ENCODE results near the gene EPHA8. TPM values are rescaled to one million over a fixed set of nuclear protein-coding genes. Genes with fewer than 3 reads are reported as not detected.

The EPHA8 gene
- polyA plus RNA-seq, 1 donor (not counting 4 experiments of a cell fraction or from before 2014, with no cell fraction given), result 1.0 TPM

DNA sequence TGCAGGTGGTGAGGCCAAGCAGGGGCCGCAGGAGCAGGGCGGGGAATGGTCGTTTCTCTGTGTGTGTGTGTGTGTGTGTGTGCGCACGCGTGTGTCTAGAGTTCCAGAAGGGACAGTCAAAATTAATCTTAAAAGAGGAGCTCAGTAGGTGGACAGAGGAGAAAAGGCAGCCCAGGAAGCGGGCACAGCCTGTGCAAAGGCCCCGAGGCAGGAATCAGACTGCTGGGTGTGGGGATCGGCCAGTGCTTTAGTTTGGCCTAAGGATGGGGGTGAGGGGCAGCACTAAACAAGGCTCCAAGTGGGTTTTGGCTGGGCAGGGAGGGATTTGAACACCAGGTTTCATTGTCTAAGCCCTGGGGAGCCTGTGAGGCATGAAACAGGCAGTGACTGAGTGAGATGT lies 21.7 kb downstream of the EPHA8 start:
- H3K4me3 ChIP-seq (ENCODE audit: control insufficient read depth in 2 of 3, extremely low read depth in 1 of 3, insufficient read depth in 2 of 3, low read depth in 1 of 3, low read length in 3 of 3), result no peak overlapping the region
- H3K79me2 ChIP-seq (ENCODE audit: control insufficient read depth, insufficient read depth, low read length), result no peaks in the 10 kb centered on the region
- no peaks in the 10 kb centered on the region for H3K36me3 ChIP-seq (ENCODE audit: control insufficient read depth in 2 of 2, extremely low read depth in 1 of 2, insufficient read depth in 2 of 2, low read length in 2 of 2)
- no peak overlapping the region for H2AFZ ChIP-seq (ENCODE audit: control insufficient read depth, low read length)
- TF ChIP-seq EZH2 (IDR thresholded peaks at IDR 0.05; ENCODE audit: low read length), result no peak
- TF ChIP-seq, protein P1, sequence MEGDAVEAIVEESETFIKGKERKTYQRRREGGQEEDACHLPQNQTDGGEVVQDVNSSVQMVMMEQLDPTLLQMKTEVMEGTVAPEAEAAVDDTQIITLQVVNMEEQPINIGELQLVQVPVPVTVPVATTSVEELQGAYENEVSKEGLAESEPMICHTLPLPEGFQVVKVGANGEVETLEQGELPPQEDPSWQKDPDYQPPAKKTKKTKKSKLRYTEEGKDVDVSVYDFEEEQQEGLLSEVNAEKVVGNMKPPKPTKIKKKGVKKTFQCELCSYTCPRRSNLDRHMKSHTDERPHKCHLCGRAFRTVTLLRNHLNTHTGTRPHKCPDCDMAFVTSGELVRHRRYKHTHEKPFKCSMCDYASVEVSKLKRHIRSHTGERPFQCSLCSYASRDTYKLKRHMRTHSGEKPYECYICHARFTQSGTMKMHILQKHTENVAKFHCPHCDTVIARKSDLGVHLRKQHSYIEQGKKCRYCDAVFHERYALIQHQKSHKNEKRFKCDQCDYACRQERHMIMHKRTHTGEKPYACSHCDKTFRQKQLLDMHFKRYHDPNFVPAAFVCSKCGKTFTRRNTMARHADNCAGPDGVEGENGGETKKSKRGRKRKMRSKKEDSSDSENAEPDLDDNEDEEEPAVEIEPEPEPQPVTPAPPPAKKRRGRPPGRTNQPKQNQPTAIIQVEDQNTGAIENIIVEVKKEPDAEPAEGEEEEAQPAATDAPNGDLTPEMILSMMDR (optimal IDR thresholded peaks at IDR 0.05 in 1 of 3, IDR thresholded peaks at IDR 0.05 in 1 of 3, conservative IDR thresholded peaks at IDR 0.05 in 1 of 3; ENCODE audit: extremely low read depth in 1 of 3, insufficient read depth in 2 of 3, low read length in 3 of 3), result no peak
- H3K4me1 ChIP-seq (ENCODE audit: control insufficient read depth, extremely low read depth, insufficient read depth, low read length), result no peaks in the 10 kb centered on the region
- dilution Hi-C loops (cut with MboI; ENCODE audit: extremely low pct_ligation_motif_present, low sequenced_read_pairs), result no loop called here
- H3K4me2 ChIP-seq (ENCODE audit: control insufficient read depth, extremely low read depth, insufficient read depth, low read depth, low read length), result no peak overlapping the region
- H3K9me3 ChIP-seq (ENCODE audit: control insufficient read depth, low read depth, low read length), result no peaks in the 10 kb centered on the region
- H3K27me3 ChIP-seq (ENCODE audit: control insufficient read depth, extremely low read depth, insufficient read depth, low read length), result peaks cover 8% of the 10 kb centered on the region
- FAIRE-seq, result no peak
- no peaks in the 10 kb centered on the region for H3K9me1 ChIP-seq (ENCODE audit: control insufficient read depth, extremely low read depth, insufficient read depth, low read length)
- H3K27ac ChIP-seq (ENCODE audit: control insufficient read depth, insufficient read depth, low read length), result no peak overlapping the region
- no peak overlapping the region for H3K9ac ChIP-seq (ENCODE audit: control insufficient read depth, extremely low read depth, insufficient read depth, low read length)
- H4K20me1 ChIP-seq (ENCODE audit: control insufficient read depth, extremely low read depth, insufficient read depth, low read length), result no peaks in the 10 kb centered on the region
- DNase-seq (ENCODE audit: low read depth, low spot score), result no peak

DNA sequence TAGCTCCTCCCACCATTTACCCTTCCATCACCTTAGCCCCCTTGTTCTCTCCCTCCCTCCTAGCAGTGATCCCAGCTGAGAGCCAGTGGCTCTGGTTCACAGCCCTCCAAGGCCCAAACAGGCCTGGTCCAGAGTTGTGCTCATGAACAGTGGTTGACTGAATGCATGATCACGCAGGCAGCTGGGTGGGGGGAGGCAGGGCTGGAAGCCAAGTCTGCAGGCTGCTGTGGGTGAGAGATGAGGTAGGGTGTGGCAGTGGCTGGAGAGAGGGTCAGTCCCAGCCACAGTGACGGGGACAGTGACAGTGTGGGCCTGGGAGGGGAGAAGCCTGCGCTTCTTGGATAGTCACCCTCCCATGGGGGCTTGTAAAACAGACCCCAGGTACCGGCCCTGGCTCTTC lies 22.2 kb downstream of the EPHA8 start:
- H3K27ac ChIP-seq (ENCODE audit: control insufficient read depth, insufficient read depth, low read length), result no peak overlapping the region

More for the DNA sequence above, 22.2 kb downstream of the EPHA8 start:
- no peak overlapping the region for H3K4me2 ChIP-seq (ENCODE audit: control insufficient read depth, extremely low read depth, insufficient read depth, low read depth, low read length)
- no peaks in the 10 kb centered on the region for H4K20me1 ChIP-seq (ENCODE audit: control insufficient read depth, extremely low read depth, insufficient read depth, low read length)
- H3K36me3 ChIP-seq (ENCODE audit: control insufficient read depth in 2 of 2, extremely low read depth in 1 of 2, insufficient read depth in 2 of 2, low read length in 2 of 2), result no peaks in the 10 kb centered on the region
- H2AFZ ChIP-seq (ENCODE audit: control insufficient read depth, low read length), result no peak overlapping the region
- FAIRE-seq, result no peak
- DNase-seq (ENCODE audit: low read depth, low spot score), result no peak
- H3K27me3 ChIP-seq (ENCODE audit: control insufficient read depth, extremely low read depth, insufficient read depth, low read length), result peaks cover 8% of the 10 kb centered on the region
- H3K9me3 ChIP-seq (ENCODE audit: control insufficient read depth, low read depth, low read length), result no peaks in the 10 kb centered on the region
- no peaks in the 10 kb centered on the region for H3K79me2 ChIP-seq (ENCODE audit: control insufficient read depth, insufficient read depth, low read length)
- H3K9me1 ChIP-seq (ENCODE audit: control insufficient read depth, extremely low read depth, insufficient read depth, low read length), result no peaks in the 10 kb centered on the region
- no peak overlapping the region for H3K9ac ChIP-seq (ENCODE audit: control insufficient read depth, extremely low read depth, insufficient read depth, low read length)
- dilution Hi-C loops (cut with MboI; ENCODE audit: extremely low pct_ligation_motif_present, low sequenced_read_pairs), result no loop called here
- H3K4me3 ChIP-seq (ENCODE audit: control insufficient read depth in 2 of 3, extremely low read depth in 1 of 3, insufficient read depth in 2 of 3, low read depth in 1 of 3, low read length in 3 of 3), result no peak overlapping the region
- no peak for TF ChIP-seq EZH2 (IDR thresholded peaks at IDR 0.05; ENCODE audit: low read length)
- TF ChIP-seq, protein P1 (optimal IDR thresholded peaks at IDR 0.05 in 1 of 3, IDR thresholded peaks at IDR 0.05 in 1 of 3, conservative IDR thresholded peaks at IDR 0.05 in 1 of 3; ENCODE audit: extremely low read depth in 1 of 3, insufficient read depth in 2 of 3, low read length in 3 of 3), result no peak
- no peaks in the 10 kb centered on the region for H3K4me1 ChIP-seq (ENCODE audit: control insufficient read depth, extremely low read depth, insufficient read depth, low read length)

All from keratinocyte (primary cell).